Colonic mucosa (tissue), 4 donors: Measurements from ENCODE around the gene HMGB2. TPM values are rescaled to one million over a fixed set of nuclear protein-coding genes. Genes with fewer than 3 reads are reported as not detected.

ENCODE experiments used
- DNase-seq: peaks from one replicate; pipeline ENCODE4 v3.0.0-alpha.2; 2020
- H3K27ac ChIP-seq: fragments of 200-600 bp; one replicate; pipeline ENCODE4 v1.8.0; 2021
- H3K27me3 ChIP-seq: fragments of 200-600 bp; one replicate; pipeline ENCODE4 v1.8.0; 2021
- H3K36me3 ChIP-seq: fragments of 200-600 bp; one replicate; pipeline ENCODE4 v1.8.0; 2021
- H3K4me1 ChIP-seq: fragments of 200-600 bp; one replicate; pipeline ENCODE4 v1.8.0; 2021; ENCODE audit warnings: mild to moderate bottlenecking
- H3K4me3 ChIP-seq: fragments of 200-600 bp; one replicate; pipeline ENCODE4 v1.8.0; 2021
- H3K9ac ChIP-seq, 2 donors: one replicate each; pipeline ENCODE4 v1.7.0; 2013; ENCODE audit warnings: control low read depth in 2 of 2, low read depth in 2 of 2, low read length in 2 of 2
- H3K9me3 ChIP-seq: fragments of 200-600 bp; one replicate; pipeline ENCODE4 v1.8.0; 2021
- CTCF ChIP-seq: fragments of 200-600 bp; IDR thresholded peaks from one replicate; pipeline ENCODE4 v1.8.0; 2022; ENCODE audit warnings: antibody characterized with exemption, mild to moderate bottlenecking
- intact Hi-C: fragments of 100-400 bp; cut with DNase I; formaldehyde crosslinking; loops from one replicate; pipeline ENCODE4 v1.14.1; 2022
- total RNA-seq, 2 donors: library from RNA; stranded (reverse); fragmentation: NEBNext Ultra II Directional in 1 of 2; extraction: Animal tissue kit (Norgen Biotek cat#: 25700) in 1 of 2; gene quantifications; one replicate each; pipeline ENCODE4 v1.2.1, GENCODE V29; 2021
- donor health status: healthy.
- donor health status: DM: no; HTN: no; CAD: no.
- donor health status: DM: no; HTN: no; CAD: no.

The HMGB2 gene
- total RNA-seq, 2 donors from 2014 or later, result 94.3 to 246 TPM

- TF ChIP-seq CTCF, result no peak
- Histone ChIP-seq H3K27me3 (no peaks in the 10 kb centered on the region), H3K4me3 (no peak overlapping the region), H3K36me3 (no peaks in the 10 kb centered on the region), H3K9ac (no peak overlapping the region), H3K9me3 (no peaks in the 10 kb centered on the region), H3K27ac (no peak overlapping the region), H3K4me1 (no peaks in the 10 kb centered on the region)
- intact Hi-C loops, result no loop called here
- no peak for DNase-seq
These were observed 3.3 kb upstream of the HMGB2 start for GRCh38 chr4:173337463-173337862.

GRCh38 chr4:173334891-173335752 lies 964 bp upstream of the HMGB2 start:
- Histone ChIP-seq H3K4me3 (peak overlapping the region; percentile 91), H3K27ac (peak overlapping the region; percentile 100), H3K9me3 (no peaks in the 10 kb centered on the region), H3K4me1 (no peaks in the 10 kb centered on the region), H3K27me3 (no peaks in the 10 kb centered on the region), H3K9ac (peak overlapping the region; percentile 64 to 88), H3K36me3 (no peaks in the 10 kb centered on the region)
- TF ChIP-seq CTCF, result no peak
- DNase-seq, result peak; percentile 87
- intact Hi-C loops, result loop anchor here (5.0 kb wide), 1 partner anchor 37 kb away; the partner anchor contains the start of gene SAP30

GRCh38 chr4:173333658-173334084 lies 487 bp downstream of the HMGB2 start:
- Histone ChIP-seq H3K4me3 (peak overlapping the region; percentile 91), H3K36me3 (no peaks in the 10 kb centered on the region), H3K4me1 (no peaks in the 10 kb centered on the region), H3K9ac (peak overlapping the region; percentile 95 to 97), H3K27me3 (no peaks in the 10 kb centered on the region), H3K9me3 (no peaks in the 10 kb centered on the region), H3K27ac (peak overlapping the region; percentile 100)
- DNase-seq, result peak; percentile 65
- intact Hi-C loops, result loop anchor here (5.0 kb wide), 1 partner anchor 39 kb away; the partner anchor contains the start of gene SAP30
- TF ChIP-seq CTCF, result no peak

- no peak for TF ChIP-seq CTCF
- peak overlapping the region; percentile 91 for H3K4me3 ChIP-seq
- intact Hi-C loops, result loop anchor here (5.0 kb wide), 1 partner anchor 39 kb away; the partner anchor contains the start of gene SAP30
- no peaks in the 10 kb centered on the region for H3K9me3 ChIP-seq
- no peak for DNase-seq
- H3K36me3 ChIP-seq, result no peaks in the 10 kb centered on the region
- no peaks in the 10 kb centered on the region for H3K4me1 ChIP-seq
- peak overlapping the region; percentile 100 for H3K27ac ChIP-seq
- H3K27me3 ChIP-seq, result no peaks in the 10 kb centered on the region
- peak overlapping the region; percentile 95 to 97 for H3K9ac ChIP-seq
These were observed 1.0 kb downstream of the HMGB2 start for GRCh38 chr4:173332963-173333657.

- Histone ChIP-seq H3K36me3 (no peaks in the 10 kb centered on the region), H3K27me3 (no peaks in the 10 kb centered on the region), H3K9me3 (no peaks in the 10 kb centered on the region), H3K27ac (peak overlapping the region; percentile 100), H3K4me3 (no peak overlapping the region), H3K4me1 (no peaks in the 10 kb centered on the region), H3K9ac (no peak overlapping the region)
- intact Hi-C loops, result loop anchor here (5.0 kb wide), 1 partner anchor 40 kb away; the partner anchor contains the start of gene SAP30
- TF ChIP-seq CTCF, result no peak
- DNase-seq, result no peak
These were observed 2.1 kb downstream of the HMGB2 start for GRCh38 chr4:173332021-173332487.
